WI38 (cell line): ENCODE results near the gene FAM156A.
"Not testable (repeated sequence)": the region's sequence is repeated elsewhere in the genome, so short reads cannot be mapped to it uniquely, and the experiment has no call there.

Source experiments
- H3K4me3 ChIP-seq: 2 replicates; pipeline ENCODE4 v1.5.1; 2011; ENCODE audit warnings: low read depth, mild to moderate bottlenecking, control low read depth, low read length
- CTCF ChIP-seq: IDR thresholded peaks from 2 replicates; pipeline ENCODE4 v1.5.1; 2012; ENCODE audit warnings: low read depth, mild to moderate bottlenecking, control low read depth, low read length

The FAM156A gene, protein sequence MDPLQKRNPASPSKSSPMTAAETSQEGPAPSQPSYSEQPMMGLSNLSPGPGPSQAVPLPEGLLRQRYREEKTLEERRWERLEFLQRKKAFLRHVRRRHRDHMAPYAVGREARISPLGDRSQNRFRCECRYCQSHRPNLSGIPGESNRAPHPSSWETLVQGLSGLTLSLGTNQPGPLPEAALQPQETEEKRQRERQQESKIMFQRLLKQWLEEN

DNA sequence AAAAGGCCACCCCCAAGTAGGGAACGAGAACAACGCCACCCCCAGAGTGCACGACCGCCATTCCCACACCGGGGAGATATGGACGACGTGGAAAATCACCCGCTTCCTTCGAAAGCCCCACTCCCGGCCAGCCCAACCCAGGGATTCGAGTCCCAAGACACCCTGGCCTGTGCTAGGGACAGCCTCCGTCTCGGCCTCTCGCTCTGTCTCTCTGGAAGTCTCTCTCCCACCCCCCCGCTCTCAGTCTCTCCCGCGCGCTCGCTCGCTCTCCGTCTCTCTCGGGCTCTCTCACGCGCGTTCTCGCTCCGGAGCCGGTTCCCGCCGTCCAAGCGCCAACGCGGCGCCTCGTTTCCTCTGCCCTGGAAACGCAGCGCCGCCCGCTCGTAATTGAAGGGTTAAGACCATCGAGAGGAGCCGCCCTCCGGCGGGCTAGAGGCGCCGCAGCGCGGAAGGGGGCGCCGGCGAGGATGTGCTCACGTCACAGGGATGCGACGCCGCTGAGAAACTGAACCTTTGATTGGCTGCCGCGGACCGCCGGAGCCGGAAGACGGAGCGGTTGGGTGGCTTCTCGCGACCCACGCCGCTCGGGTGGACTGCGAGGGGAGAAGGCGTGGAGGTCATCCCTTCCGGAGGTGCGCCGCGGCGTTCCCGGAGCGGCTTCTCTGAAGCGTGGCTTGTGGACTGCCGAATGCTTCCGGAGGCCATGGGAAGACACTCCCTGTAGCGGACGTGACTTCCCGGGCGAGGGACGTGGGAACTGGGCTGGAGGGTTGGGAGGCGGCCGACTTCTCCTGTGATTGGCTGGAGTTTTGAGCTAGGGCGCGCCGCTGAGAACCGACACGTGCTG is at the start of gene FAM156A:
Gene FAM156A (minus strand): TSS at position 406 of the 847 bp plus-strand sequence. CDS start 9,930 bp downstream, outside the sequence.
- H3K4me3 ChIP-seq, result not testable (repeated sequence)

DNA sequence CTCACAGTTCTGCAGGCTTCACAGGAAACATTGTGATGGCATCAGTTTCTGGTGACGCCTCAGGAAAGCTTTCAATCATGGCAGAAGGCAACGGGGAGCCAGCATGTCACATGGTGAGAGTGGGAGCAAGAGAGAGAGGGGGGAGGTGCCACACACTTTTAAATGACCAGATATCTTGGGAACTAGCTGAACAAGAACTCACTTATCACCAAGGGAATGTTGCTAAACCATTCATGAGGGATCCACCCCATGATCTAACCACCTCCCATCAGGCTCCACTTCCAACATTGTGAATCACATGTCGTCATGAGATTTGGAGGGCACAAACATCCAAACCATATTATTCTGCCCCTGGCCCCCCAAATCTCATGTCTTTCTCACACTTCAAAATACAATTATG is 47.0 kb upstream of the FAM156A start:
- no peak overlapping the region for H3K4me3 ChIP-seq
- no peak for TF ChIP-seq CTCF

DNA sequence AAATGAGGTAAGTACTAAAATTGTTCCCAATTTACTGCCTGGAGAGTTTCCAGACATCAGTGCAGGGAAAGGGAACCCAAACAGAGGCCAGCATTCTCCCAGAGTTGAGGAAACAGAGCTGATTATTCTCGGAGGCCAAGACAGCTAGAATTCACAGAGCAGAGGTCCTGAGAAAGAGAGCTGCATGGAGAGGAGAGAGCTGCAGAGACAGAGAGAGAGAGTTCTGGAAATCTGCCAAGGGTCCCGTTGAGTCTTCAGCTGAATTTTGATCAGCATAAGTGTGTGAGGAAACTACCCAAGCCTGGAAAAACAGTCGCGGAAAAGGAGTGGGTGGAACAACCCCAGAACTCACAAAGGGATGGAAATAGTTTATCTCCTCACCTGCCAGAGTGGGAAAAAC is 46.5 kb upstream of the FAM156A start:
- TF ChIP-seq CTCF, result no peak
- H3K4me3 ChIP-seq, result no peak overlapping the region

GRCh38 chrX:53004038-53004437 is 45.7 kb upstream of the FAM156A start:
- H3K4me3 ChIP-seq, result no peak overlapping the region
- no peak for TF ChIP-seq CTCF

- no peak for TF ChIP-seq CTCF
- H3K4me3 ChIP-seq, result no peak overlapping the region
These were observed 44.8 kb upstream of the FAM156A start for GRCh38 chrX:53003111-53003510.

- H3K4me3 ChIP-seq, result no peak overlapping the region
- TF ChIP-seq CTCF, result no peak
These were observed 43.6 kb upstream of the FAM156A start for GRCh38 chrX:53001958-53002357.

DNA sequence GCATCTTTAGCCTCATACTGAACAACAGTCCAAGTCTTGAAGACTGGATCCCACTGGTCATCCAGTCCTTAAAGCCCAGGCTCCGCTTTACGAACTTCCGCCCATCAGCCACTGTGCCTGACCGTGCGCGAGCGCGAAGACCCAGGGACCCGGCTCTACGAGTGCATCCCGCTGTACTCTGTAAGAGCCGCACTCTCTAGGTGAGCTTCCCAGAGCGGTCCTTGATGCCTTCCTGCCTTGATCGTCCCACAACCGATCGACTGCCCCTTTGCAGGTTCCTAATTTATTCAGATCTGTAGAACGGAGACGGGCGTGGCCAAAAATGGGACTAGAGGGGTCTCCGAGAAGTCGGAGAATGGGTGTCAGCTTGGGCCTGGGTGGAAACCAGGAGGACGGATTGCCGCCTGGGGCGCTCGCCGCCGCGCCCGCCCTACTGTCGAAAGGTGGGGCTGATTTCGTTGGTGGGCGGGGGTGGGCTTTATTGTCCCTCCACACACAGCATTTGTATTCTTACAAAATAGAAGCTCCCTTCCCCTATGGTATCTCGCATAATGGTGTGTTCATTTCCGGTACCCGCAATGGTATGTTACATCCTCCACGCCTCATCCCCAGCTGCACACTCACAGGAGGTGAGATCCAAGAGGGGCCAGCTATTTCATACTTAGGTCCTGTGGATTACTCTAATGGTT is 42.3 kb upstream of the FAM156A start:
- TF ChIP-seq CTCF, result no peak
- H3K4me3 ChIP-seq, result no peak overlapping the region
